HG03103 (cell line): ENCODE results near the gene UNC80.

ENCODE experiments used
- ATAC-seq: cut with Tn5 transposase; IDR thresholded peaks from one replicate; pipeline ENCODE4 v1.9.1; 2021; ENCODE audit warnings: low read depth; ENCODE audit not compliant: unreplicated experiment

UNC80 gene

GRCh38 chr2:209808521-209808920, 36.9 kb downstream of the UNC80 start:
- ATAC-seq = no peak

DNA sequence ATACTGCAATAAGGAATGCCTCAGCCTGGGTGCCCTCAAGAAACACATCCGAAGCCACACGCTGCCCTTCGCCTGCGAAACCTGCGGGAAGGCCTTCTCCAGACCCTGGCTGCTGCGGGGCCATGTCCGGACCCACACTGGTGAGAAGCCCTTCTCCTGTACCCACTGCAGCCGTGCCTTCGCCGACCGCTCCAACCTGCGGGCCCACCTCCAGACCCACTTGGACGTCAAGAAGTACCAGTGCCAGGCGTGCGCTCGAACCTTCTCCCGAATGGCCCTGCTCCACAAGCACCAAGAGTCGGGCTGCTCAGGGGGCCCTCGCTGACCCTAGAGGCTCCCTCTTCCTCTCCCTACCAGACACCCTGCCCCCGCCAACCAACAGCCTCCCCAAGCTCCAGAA, 37.6 kb downstream of the UNC80 start:
- ATAC-seq = no peak

DNA sequence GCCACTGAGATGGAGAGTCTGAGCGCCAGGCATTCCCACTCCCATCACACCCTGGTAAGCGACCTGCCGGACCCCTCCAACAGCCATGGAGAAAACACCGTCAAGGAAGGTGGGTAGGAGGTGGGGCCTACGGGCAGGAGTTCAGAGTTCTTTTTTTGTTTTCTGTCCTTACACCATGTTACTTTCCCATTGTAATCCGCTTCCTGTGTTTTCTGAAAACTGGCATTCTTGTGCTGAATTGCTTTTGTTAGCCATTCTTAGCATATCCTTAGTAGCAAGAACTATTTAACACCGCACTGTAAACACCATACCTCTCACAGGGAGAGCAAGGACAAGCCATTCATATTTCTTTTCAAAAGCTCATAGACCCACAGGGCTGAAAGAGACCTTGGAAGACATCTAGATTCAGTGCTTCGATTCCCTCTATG, 46.2 kb downstream of the UNC80 start:
- no peak for ATAC-seq

GRCh38 chr2:209818939-209819338, 47.3 kb downstream of the UNC80 start:
- no peak for ATAC-seq

DNA sequence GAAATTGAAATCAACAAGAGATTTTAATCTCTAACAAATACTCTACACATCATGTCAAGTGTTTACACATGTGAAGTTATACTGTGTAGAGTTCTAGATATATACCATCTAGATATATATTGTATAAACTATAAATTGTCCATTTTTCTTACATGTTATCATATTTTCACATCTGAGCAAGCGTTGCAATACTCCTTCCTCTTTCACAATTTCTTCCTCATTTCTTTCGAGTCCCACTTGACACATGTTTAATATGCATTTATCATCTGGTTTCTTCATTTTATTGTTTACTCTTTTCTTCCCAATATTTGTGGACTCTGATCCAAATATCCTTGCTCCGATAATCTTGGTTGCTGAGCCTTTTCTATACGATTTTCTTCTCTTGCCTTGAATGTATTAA, 50.2 kb downstream of the UNC80 start:
- ATAC-seq = no peak

- ATAC-seq = no peak
Observed at GRCh38 chr2:209823484-209823883, 51.9 kb downstream of the UNC80 start.

- ATAC-seq = no peak
Observed at GRCh38 chr2:209824391-209824790, 52.8 kb downstream of the UNC80 start.

DNA sequence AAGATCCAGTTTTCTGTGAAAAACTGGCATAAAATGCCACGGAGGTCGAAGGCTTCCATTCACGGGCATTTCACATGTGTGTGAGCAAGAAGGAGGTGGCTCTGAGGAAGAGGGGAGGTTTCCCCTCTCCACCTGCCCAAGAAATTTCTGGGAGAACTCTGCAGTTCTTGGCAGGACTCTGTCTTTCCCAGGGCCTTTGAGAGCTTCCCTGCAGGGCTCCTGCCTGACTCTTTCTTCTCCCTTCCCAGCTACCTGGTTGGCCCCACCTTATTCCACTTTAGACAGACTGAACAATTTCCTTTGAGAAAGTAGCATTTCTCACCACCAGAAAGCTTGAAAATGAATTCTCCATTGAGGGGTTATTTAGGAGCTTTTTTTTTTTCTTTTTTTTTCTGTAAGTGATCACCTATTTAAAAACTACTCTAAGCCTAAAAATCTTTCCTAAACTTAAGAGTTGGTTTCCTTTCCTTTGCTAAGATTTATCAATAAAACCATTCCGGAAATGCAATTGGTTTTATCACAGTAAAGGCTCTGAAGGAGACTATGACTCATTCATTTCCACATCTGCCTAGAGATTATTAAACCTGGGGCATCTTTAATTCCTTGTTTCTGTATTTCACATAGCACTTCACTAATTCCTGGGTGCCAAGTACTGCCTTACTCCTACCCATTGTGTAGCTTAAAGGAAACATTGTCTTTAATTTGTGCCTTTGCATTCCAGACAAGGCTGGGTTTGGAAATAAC, 59.3 kb downstream of the UNC80 start:
- ATAC-seq = no peak

DNA sequence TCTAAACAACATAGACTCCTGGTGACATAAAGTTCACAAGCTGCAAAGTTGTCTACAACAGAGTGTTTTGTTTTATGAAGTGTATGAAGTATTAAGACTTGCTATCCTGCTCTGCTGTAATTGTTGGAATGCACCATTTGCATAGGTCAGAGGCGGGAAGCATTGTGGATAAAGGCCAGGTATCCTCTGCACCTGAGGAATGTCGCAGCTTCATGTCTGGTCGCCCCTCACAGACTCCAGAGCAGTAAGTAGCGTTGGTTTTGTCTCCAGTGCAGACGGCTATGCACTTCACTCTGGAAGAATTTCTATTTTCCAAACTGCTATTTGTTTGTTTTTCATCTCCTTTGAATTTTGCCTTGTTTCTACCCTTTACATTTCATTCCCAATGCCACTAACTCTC, 63.1 kb downstream of the UNC80 start:
- ATAC-seq = no peak

DNA sequence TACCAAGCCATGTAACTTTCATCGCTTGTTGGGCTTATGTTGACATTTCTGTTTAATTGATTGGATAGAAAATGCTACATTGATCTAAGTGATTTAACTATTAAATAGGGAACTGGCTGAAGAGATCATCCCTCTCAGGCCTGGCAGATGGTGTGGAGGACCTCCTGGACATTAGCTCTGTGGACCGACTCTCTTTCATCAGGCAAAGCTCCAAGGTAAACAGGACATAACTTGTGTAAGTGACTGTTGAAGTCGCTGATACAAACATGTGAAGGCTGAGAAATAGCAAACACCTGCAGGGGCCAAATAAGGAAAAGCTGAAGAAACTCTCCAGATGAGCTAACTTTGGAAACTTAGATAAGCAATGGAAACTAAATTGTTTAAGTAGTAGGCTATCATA, 68.8 kb downstream of the UNC80 start:
- no peak for ATAC-seq

- ATAC-seq = no peak
Observed at GRCh38 chr2:209845666-209846065, 74.0 kb downstream of the UNC80 start.

GRCh38 chr2:209864716-209865295, 93.2 kb downstream of the UNC80 start:
- ATAC-seq = no peak

DNA sequence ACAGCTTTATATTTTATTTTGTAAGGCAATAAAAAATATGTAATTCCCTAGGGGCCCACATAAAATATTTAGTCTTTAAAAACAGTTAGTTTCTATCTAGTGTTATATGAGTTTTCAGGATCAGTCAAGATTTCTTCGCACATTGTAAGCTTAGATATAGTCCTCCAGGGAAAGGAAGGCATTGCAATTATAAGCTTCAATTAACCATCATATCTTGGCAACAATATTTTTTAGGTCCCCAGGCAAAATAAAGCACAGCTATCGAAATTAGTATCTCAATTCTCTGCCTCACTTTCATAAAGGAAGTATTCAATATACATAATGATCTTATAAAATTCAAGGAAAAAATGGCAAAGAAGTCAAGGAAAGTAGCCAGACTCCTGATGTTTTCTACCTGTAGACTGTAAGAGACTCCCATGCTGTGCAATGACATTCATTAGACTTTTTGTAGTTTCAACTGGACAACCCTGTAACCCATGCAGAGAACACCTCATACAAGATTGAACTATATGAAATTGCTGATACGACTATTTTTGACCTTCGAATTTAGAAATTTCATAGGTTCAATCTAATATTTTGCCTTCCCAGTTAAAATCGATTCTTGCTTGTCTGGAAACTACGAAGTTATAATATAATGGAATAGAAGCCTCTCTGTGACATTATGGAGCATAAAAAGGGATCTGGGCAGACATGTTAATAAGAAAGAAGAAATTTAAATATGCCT, 96.8 kb downstream of the UNC80 start:
- ATAC-seq = no peak

- ATAC-seq = no peak
Observed at GRCh38 chr2:209870067-209870466, 98.4 kb downstream of the UNC80 start.

GRCh38 chr2:209872675-209873074, 101.0 kb downstream of the UNC80 start:
- ATAC-seq = no peak

- ATAC-seq = no peak
Observed at GRCh38 chr2:209875270-209875669, 103.6 kb downstream of the UNC80 start.

- no peak for ATAC-seq
Observed at GRCh38 chr2:209876211-209876610, 104.6 kb downstream of the UNC80 start.

GRCh38 chr2:209878701-209879100, 107.1 kb downstream of the UNC80 start:
- ATAC-seq = no peak

GRCh38 chr2:209900638-209901037, 129.0 kb downstream of the UNC80 start:
- ATAC-seq = no peak

- ATAC-seq = no peak
Observed at GRCh38 chr2:209901172-209901571, 129.5 kb downstream of the UNC80 start.

- no peak for ATAC-seq
Observed at GRCh38 chr2:209905691-209906090, 134.1 kb downstream of the UNC80 start.

- no peak for ATAC-seq
Observed at GRCh38 chr2:209907746-209908145, 136.1 kb downstream of the UNC80 start.
